Smooth muscle cell of the pulmonary artery (primary cell): ENCODE results near the gene ECT2. TPM values are rescaled to one million over a fixed set of nuclear protein-coding genes. Genes with fewer than 3 reads are reported as not detected.

ENCODE experiments used
- total RNA-seq: library from RNA; depleted of rRNA; stranded (reverse); fragments of >200 nt; gene quantifications from 2 replicates; pipeline ENCODE4 v1.2.3, GENCODE V29; 2014

The ECT2 gene
- 17.2 and 26.1 TPM in 2 replicates for total RNA-seq

DNA sequence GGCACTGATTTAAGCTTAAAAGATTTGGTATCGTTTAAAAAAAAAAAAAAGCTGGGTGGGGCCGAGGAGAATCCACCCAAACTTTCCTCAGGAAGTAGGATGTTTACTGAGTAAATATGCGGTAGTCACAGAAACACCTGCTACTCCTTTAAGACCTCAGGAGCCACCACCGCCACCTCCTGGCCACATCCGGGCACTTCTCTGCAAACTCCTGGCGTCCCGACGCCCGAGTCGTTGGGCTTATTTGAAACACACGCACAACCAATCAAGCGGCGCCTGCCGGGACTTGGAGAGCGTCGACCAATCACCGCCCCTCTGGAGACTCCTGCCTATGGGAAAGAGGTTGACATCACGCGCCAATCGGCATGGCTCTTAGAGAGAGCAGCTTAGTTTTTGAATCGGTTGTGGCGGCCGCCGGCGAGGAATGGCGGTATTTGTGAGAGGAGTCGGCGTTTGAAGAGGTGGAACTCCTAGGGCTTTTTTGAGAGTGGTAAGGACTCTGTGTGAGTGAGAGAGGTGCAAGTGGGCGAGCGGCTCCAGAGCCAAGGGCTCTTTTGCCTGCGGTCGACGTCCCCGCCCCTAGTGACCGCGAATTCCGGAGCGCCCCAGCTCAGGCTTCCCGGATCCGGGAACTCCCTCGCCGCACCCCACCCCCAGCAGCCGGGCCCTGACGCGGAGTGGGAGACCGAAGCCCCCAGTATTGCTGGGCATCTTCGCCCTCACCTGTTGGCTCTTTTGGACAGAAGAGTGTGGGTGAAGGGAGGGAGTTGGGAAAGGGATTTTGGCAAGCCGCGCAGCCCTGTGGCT lies at the start of gene ECT2:
TSS of gene ECT2 (plus strand) at position 359 of the 807 bp plus-strand sequence. CDS start 3,805 bp downstream, outside the sequence.

GRCh38 chr3:172710664-172711453 lies 39.7 kb upstream of the ECT2 start, which contains the start of gene NCEH1:
Gene NCEH1 (minus strand): TSS chr3:172711067. CDS start chr3:172710984, 83 bp downstream.

Other genes starting within 250 kb of the ECT2 start
- 0.33 and 1.1 TPM in 2 replicates for gene TNFSF10, start 227.3 kb upstream of the ECT2 start, total RNA-seq
- gene NCEH1, start 39.7 kb upstream of the ECT2 start, total RNA-seq, result 18.1 and 22.0 TPM in 2 replicates